Erythroblast (primary cell): ENCODE data around the gene ALLC.

ENCODE experiments used
- GATA1 ChIP-seq: IDR thresholded peaks from 2 replicates; pipeline ENCODE4 v1.6.1; 2011; ENCODE audit warnings: low read depth, mild to moderate bottlenecking, control low read depth, low read length, moderate library complexity
- POLR2A ChIP-seq: IDR thresholded peaks from 2 replicates; pipeline ENCODE4 v1.6.1; 2011; ENCODE audit warnings: mild to moderate bottlenecking, low read length

DNA sequence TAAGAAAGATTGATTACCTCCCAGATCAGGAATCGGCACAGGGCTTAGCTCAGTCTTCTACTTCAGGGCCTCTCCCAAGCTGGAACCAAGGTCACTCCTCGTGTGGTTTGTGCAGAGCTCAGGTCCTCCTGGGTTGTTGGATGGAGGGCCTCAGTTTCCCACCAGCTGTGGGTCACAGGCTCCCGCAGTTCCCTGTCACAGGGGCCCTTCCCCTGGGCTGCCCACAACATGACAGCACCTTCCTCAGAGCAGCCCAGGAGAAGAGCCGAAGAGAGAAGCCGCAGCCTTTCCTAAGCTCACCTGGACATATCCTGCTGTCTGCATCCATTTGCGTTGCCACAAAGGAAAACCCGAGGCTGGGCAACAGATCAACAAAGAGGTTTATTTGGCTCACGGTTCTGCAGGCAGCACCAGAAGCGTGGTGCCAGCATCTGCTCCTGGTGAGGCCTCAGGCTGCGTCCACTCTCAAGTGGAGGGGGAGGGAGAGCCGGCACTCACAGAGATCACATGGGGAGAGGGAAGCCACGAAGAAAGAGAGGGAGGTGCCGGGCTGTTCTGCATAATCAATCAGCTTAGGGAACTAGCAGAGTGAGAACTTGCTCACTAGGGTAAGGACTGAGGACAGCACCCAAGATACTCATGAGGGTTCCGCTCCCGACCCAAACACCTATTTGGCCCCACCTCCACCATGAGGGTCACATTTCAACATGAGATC, 13.0 kb upstream of the ALLC start:
- no peak for TF ChIP-seq POLR2A
- no peak for TF ChIP-seq GATA1
